Keratinocyte (primary cell): ENCODE measurements around the gene OR10P1.

Experiments used
- CTCF ChIP-seq, 3 experiments: IDR thresholded peaks in 1 of 3; conservative IDR thresholded peaks in 1 of 3; optimal IDR thresholded peaks in 1 of 3; 2 replicates in 2 of 3; 3 replicates in 1 of 3; pipeline versions ENCODE3 to v1.5.1; 2011; ENCODE audit warnings: low read length in 3 of 3, mild to moderate bottlenecking in 3 of 3, moderate library complexity in 2 of 3, control low read depth in 1 of 3, inconsistent platforms in 1 of 3; ENCODE audit not compliant: insufficient read depth in 2 of 3; ENCODE audit errors: extremely low read depth in 1 of 3
- EZH2 ChIP-seq: IDR thresholded peaks from one replicate; pipeline ENCODE4 v1.6.1; 2012; ENCODE audit warnings: inconsistent platforms, mild to moderate bottlenecking, low read length, moderate library complexity

- TF ChIP-seq CTCF (optimal IDR thresholded peaks at IDR 0.05 in 1 of 3, IDR thresholded peaks at IDR 0.05 in 1 of 3, conservative IDR thresholded peaks at IDR 0.05 in 1 of 3; ENCODE audit: extremely low read depth in 1 of 3, insufficient read depth in 2 of 3, low read length in 3 of 3) (no peak), EZH2 (no peak)
Observed at GRCh38 chr12:55642267-55642666, 5.6 kb downstream of the OR10P1 start.
